WTC11 (cell line): Measurements from ENCODE around the gene ADGRV1. TPM values are rescaled to one million over a fixed set of nuclear protein-coding genes. Genes with fewer than 3 reads are reported as not detected.

Source experiments
- ATAC-seq: fragments of 200-7000 bp; cut with Tn5 transposase; 2 replicates; pipeline ENCODE4 v1.10.0; 2021; ENCODE audit warnings: mild to moderate bottlenecking, moderate library complexity
- CTCF ChIA-PET: fragments of 300-600 bp; sonication (Branson Sonifier 250); formaldehyde crosslinking; loops from one replicate; lab custom pipeline; 2021; ENCODE audit warnings: antibody characterized with exemption; lab: Charles Lee
- POLR2A ChIA-PET: fragments of 350-600 bp; sonication (Branson Sonifier 250); formaldehyde crosslinking; loops from one replicate; lab custom pipeline; 2021; ENCODE audit warnings: antibody characterized with exemption; lab: Charles Lee
- DNase-seq: peaks from one replicate; pipeline ENCODE4 v3.0.0; 2021; ENCODE audit warnings: low spot score
- H3K27ac Mint-ChIP-seq: 2 replicates; pipeline ENCODE4 v1.8.0; 2021; ENCODE audit warnings: mixed read lengths
- H3K27me3 Mint-ChIP-seq: 2 replicates; pipeline ENCODE4 v1.8.0; 2021; ENCODE audit warnings: low read depth, mild to moderate bottlenecking, moderate library complexity, mixed read lengths
- H3K36me3 Mint-ChIP-seq: 2 replicates; pipeline ENCODE4 v1.8.0; 2021; ENCODE audit warnings: mixed read lengths
- H3K4me1 Mint-ChIP-seq: 2 replicates; pipeline ENCODE4 v1.8.0; 2022; ENCODE audit warnings: mixed read lengths
- H3K4me3 Mint-ChIP-seq: 2 replicates; pipeline ENCODE4 v1.8.0; 2021; ENCODE audit warnings: mild to moderate bottlenecking, moderate library complexity, mixed read lengths
- H3K9me3 Mint-ChIP-seq: 2 replicates; pipeline ENCODE4 v1.8.0; 2021; ENCODE audit warnings: mixed read lengths
- FOXK1 ChIP-seq: sonication (generic); formaldehyde crosslinking; IDR thresholded peaks from 2 replicates; pipeline ENCODE4 v1.8.0; 2022; ENCODE audit warnings: mild to moderate bottlenecking, moderate library complexity, missing genetic modification reagents
- FOXP1 ChIP-seq: sonication (generic); formaldehyde crosslinking; IDR thresholded peaks from 2 replicates; pipeline ENCODE4 v1.8.0; 2022; ENCODE audit warnings: missing genetic modification reagents, mild to moderate bottlenecking, moderate library complexity, borderline replicate concordance
- GTF2I ChIP-seq: fragments of 250-450 bp; sonication (Bioruptor Pico); conservative IDR thresholded peaks from 2 replicates; pipeline ENCODE4 v1.4.0; 2021; ENCODE audit warnings: mild to moderate bottlenecking
- JAZF1 ChIP-seq: fragments of 250-450 bp; sonication (Bioruptor Pico); IDR thresholded peaks from 2 replicates; pipeline ENCODE4 v1.9.0; 2021; ENCODE audit warnings: moderate library complexity, mild to moderate bottlenecking, inconsistent platforms
- NFYB ChIP-seq: sonication (generic); formaldehyde crosslinking; conservative IDR thresholded peaks from 2 replicates; pipeline ENCODE4 v1.8.0; 2022; ENCODE audit warnings: low read depth, missing genetic modification reagents
- RELA ChIP-seq: sonication (generic); formaldehyde crosslinking; IDR thresholded peaks from 2 replicates; pipeline ENCODE4 v1.8.1; 2022; ENCODE audit warnings: missing genetic modification reagents, mild to moderate bottlenecking, borderline replicate concordance
- TP53 ChIP-seq: sonication (generic); formaldehyde crosslinking; IDR thresholded peaks from 2 replicates; pipeline ENCODE4 v1.8.1; 2023; ENCODE audit warnings: mild to moderate bottlenecking, missing genetic modification reagents
- ZNF138 ChIP-seq: sonication (generic); formaldehyde crosslinking; conservative IDR thresholded peaks from 2 replicates; pipeline ENCODE4 v1.8.1; 2022; ENCODE audit warnings: mild to moderate bottlenecking, moderate library complexity, missing genetic modification reagents
- total RNA-seq: library from RNA; stranded (reverse); gene quantifications from 3 replicates; pipeline ENCODE4 v1.2.3, GENCODE V29; 2021
- TF ChIP-seq, protein P1 (sequence below): fragments of 250-450 bp; sonication (Bioruptor Pico); IDR thresholded peaks from 2 replicates; pipeline ENCODE4 v1.9.0; 2021; ENCODE audit warnings: mild to moderate bottlenecking
- TF ChIP-seq, protein P2 (sequence below): sonication (generic); formaldehyde crosslinking; IDR thresholded peaks from 2 replicates; pipeline ENCODE4 v1.8.1; 2022; ENCODE audit warnings: low read depth, mild to moderate bottlenecking, moderate library complexity, missing genetic modification reagents, borderline replicate concordance
- TF ChIP-seq, protein P3 (sequence below): sonication (generic); formaldehyde crosslinking; IDR thresholded peaks from 2 replicates; pipeline ENCODE4 v1.8.0; 2022; ENCODE audit warnings: mild to moderate bottlenecking, missing genetic modification reagents
- TF ChIP-seq, protein P4 (sequence below): sonication (generic); formaldehyde crosslinking; IDR thresholded peaks from 2 replicates; pipeline ENCODE4 v1.8.1; 2023; ENCODE audit warnings: mild to moderate bottlenecking, missing genetic modification reagents
- TF ChIP-seq, protein P5 (sequence below): sonication (generic); formaldehyde crosslinking; IDR thresholded peaks from 2 replicates; pipeline ENCODE4 v1.8.0; 2022; ENCODE audit warnings: mild to moderate bottlenecking, missing genetic modification reagents

ADGRV1 gene
- total RNA-seq, 1 experiment from 2014 or later: 74.5 TPM

DNA sequence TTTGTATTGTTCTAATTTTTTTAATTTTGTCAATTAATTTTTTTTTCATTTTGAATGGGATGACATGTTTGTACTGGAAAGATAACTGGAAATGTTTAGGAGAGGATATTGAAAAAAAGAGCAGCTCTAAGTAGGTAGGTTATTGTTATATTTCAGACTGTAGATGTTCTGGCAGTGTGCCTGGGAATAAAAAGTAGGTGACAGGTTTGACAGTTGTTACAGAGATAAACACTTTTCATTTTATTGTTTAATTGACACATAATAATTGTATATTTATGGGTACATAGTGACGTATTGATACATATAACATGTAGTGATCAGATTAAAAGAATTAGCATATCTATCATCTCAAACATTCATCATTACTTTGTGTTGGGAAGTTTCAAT lies 545.5 kb downstream of the ADGRV1 start:
- H3K36me3 Mint-ChIP-seq: peaks cover 29% of the 10 kb centered on the region
- H3K4me1 Mint-ChIP-seq: peaks cover 26% of the 10 kb centered on the region
- ATAC-seq (no peak), DNase-seq (no peak)
- H3K27ac Mint-ChIP-seq: no peak overlapping the region
- H3K27me3 Mint-ChIP-seq: no peaks in the 10 kb centered on the region
- TF ChIP-seq FOXK1 (CRISPR knock-in tag) (no peak), GTF2I (CRISPR knock-in tag) (no peak), TP53 (no peak)
- TF ChIP-seq, protein P1, sequence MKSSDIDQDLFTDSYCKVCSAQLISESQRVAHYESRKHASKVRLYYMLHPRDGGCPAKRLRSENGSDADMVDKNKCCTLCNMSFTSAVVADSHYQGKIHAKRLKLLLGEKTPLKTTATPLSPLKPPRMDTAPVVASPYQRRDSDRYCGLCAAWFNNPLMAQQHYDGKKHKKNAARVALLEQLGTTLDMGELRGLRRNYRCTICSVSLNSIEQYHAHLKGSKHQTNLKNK (CRISPR knock-in tag): no peak
- TF ChIP-seq, protein P2, sequence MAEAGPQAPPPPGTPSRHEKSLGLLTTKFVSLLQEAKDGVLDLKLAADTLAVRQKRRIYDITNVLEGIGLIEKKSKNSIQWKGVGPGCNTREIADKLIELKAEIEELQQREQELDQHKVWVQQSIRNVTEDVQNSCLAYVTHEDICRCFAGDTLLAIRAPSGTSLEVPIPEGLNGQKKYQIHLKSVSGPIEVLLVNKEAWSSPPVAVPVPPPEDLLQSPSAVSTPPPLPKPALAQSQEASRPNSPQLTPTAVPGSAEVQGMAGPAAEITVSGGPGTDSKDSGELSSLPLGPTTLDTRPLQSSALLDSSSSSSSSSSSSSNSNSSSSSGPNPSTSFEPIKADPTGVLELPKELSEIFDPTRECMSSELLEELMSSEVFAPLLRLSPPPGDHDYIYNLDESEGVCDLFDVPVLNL (CRISPR knock-in tag): no peak
- TF ChIP-seq, protein P3, sequence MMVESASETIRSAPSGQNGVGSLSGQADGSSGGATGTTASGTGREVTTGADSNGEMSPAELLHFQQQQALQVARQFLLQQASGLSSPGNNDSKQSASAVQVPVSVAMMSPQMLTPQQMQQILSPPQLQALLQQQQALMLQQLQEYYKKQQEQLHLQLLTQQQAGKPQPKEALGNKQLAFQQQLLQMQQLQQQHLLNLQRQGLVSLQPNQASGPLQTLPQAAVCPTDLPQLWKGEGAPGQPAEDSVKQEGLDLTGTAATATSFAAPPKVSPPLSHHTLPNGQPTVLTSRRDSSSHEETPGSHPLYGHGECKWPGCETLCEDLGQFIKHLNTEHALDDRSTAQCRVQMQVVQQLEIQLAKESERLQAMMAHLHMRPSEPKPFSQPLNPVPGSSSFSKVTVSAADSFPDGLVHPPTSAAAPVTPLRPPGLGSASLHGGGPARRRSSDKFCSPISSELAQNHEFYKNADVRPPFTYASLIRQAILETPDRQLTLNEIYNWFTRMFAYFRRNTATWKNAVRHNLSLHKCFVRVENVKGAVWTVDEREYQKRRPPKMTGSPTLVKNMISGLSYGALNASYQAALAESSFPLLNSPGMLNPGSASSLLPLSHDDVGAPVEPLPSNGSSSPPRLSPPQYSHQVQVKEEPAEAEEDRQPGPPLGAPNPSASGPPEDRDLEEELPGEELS: no peak
- H3K9me3 Mint-ChIP-seq: peaks cover 12% of the 10 kb centered on the region
- POLR2A ChIA-PET: interaction anchor here (0.7 kb wide), 1 partner anchor 277 kb away, joined by 5 read pairs; no protein-coding TSS in a partner anchor
- CTCF ChIA-PET: no interaction called here
- H3K4me3 Mint-ChIP-seq: no peak overlapping the region

DNA sequence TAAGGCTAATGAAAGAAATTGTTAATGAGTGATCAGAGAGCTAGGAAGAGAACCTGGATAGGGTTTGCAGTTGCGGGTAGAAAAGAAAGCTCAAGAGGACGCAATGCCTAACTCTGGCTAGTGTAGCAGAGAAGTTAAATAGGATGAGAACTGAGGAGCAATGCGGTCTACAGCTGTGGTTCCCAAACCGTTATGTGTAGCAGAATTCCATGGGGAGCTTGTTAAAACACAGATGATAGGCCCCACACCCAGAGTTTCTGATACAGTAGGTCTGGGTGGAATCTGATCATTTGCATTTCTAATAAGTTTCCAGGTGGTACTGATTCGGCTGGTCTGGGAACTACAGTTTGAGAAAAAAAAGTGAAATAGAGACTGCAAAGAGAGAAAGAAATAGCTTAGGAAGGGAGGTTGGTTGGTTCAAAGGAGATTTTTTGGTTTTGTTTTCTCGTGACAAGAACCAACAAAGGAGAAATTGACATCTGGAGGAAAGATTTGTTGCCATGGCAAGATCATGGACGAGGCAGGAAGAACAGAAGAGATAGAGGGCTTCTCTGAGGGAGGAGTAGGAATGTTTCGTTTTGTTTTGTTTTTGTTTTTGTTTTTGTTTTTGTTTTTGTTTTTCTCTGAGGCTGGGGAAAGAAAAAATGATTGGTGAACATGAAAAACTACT lies 548.4 kb downstream of the ADGRV1 start:
- ChIA-PET POLR2A (interaction anchor here (0.7 kb wide), 1 partner anchor 276 kb away, joined by 3 read pairs; the partner anchor contains the start of gene ARRDC3), CTCF (interaction anchor here (0.8 to 1.3 kb wide), 5 partner anchors 113 to 279 kb away, joined by 3 to 4 read pairs (median 3); no protein-coding TSS in a partner anchor)
- ATAC-seq: no peak
- Mint-ChIP-seq H3K4me1 (peaks cover 15% of the 10 kb centered on the region), H3K9me3 (peaks cover 12% of the 10 kb centered on the region), H3K27ac (peak overlapping the region; percentile 27), H3K4me3 (no peak overlapping the region), H3K36me3 (peaks cover 29% of the 10 kb centered on the region), H3K27me3 (no peaks in the 10 kb centered on the region)
- TF ChIP-seq, protein P4, sequence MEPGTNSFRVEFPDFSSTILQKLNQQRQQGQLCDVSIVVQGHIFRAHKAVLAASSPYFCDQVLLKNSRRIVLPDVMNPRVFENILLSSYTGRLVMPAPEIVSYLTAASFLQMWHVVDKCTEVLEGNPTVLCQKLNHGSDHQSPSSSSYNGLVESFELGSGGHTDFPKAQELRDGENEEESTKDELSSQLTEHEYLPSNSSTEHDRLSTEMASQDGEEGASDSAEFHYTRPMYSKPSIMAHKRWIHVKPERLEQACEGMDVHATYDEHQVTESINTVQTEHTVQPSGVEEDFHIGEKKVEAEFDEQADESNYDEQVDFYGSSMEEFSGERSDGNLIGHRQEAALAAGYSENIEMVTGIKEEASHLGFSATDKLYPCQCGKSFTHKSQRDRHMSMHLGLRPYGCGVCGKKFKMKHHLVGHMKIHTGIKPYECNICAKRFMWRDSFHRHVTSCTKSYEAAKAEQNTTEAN (CRISPR knock-in tag): no peak
- TF ChIP-seq, protein P1 (CRISPR knock-in tag): no peak
- no peak for TF ChIP-seq NFYB
- TF ChIP-seq, protein P5, sequence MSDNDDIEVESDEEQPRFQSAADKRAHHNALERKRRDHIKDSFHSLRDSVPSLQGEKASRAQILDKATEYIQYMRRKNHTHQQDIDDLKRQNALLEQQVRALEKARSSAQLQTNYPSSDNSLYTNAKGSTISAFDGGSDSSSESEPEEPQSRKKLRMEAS: no peak
- no peak for TF ChIP-seq ZNF138
- no peak for TF ChIP-seq JAZF1 (CRISPR knock-in tag)
- DNase-seq: no peak

DNA sequence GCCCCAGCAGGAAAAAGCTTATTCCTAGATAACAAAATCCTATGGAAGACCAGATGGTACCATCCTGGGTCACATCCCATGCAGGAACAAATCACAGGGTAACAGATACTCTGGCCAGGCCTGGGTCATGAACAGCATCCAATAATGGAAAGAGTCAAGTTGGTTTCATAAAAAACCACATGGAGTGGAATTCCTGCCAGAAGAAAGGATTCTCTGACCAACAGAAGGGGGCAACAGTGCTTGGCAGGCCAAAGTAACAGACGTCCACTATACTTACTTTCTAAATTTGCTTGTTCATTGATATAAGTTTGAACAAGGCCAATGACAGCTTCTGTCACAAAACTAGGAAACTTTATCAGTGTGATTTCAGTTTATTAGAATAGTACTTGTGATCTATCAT lies 551.0 kb downstream of the ADGRV1 start:
- ChIA-PET CTCF (no interaction called here), POLR2A (no interaction called here)
- no peak for DNase-seq
- peaks cover 15% of the 10 kb centered on the region for H3K36me3 Mint-ChIP-seq
- H3K9me3 Mint-ChIP-seq: peaks cover 12% of the 10 kb centered on the region
- H3K4me3 Mint-ChIP-seq: no peak overlapping the region
- H3K27ac Mint-ChIP-seq: no peak overlapping the region
- TF ChIP-seq RELA (CRISPR knock-in tag) (no peak), GTF2I (CRISPR knock-in tag) (no peak), FOXP1 (CRISPR knock-in tag) (no peak), NFYB (no peak)
- TF ChIP-seq, all 79 proteins: peak for 0
- ATAC-seq: no peak
- no peaks in the 10 kb centered on the region for H3K27me3 Mint-ChIP-seq
- H3K4me1 Mint-ChIP-seq: peaks cover 15% of the 10 kb centered on the region
